WTC11 (cell line): ENCODE results near the gene ST6GALNAC5. TPM values are rescaled to one million over a fixed set of nuclear protein-coding genes. Genes with fewer than 3 reads are reported as not detected.

Experiments
- ATAC-seq: fragments of 200-7000 bp; cut with Tn5 transposase; 2 replicates; pipeline ENCODE4 v1.10.0; 2021; ENCODE audit warnings: mild to moderate bottlenecking, moderate library complexity
- CTCF ChIA-PET: fragments of 300-600 bp; sonication (Branson Sonifier 250); formaldehyde crosslinking; loops from one replicate; lab custom pipeline; 2021; ENCODE audit warnings: antibody characterized with exemption; lab: Charles Lee
- POLR2A ChIA-PET: fragments of 350-600 bp; sonication (Branson Sonifier 250); formaldehyde crosslinking; loops from one replicate; lab custom pipeline; 2021; ENCODE audit warnings: antibody characterized with exemption; lab: Charles Lee
- DNase-seq: peaks from one replicate; pipeline ENCODE4 v3.0.0; 2021; ENCODE audit warnings: low spot score
- H3K27ac Mint-ChIP-seq: 2 replicates; pipeline ENCODE4 v1.8.0; 2021; ENCODE audit warnings: mixed read lengths
- H3K27me3 Mint-ChIP-seq: 2 replicates; pipeline ENCODE4 v1.8.0; 2021; ENCODE audit warnings: low read depth, mild to moderate bottlenecking, moderate library complexity, mixed read lengths
- H3K36me3 Mint-ChIP-seq: 2 replicates; pipeline ENCODE4 v1.8.0; 2021; ENCODE audit warnings: mixed read lengths
- H3K4me1 Mint-ChIP-seq: 2 replicates; pipeline ENCODE4 v1.8.0; 2022; ENCODE audit warnings: mixed read lengths
- H3K4me3 Mint-ChIP-seq: 2 replicates; pipeline ENCODE4 v1.8.0; 2021; ENCODE audit warnings: mild to moderate bottlenecking, moderate library complexity, mixed read lengths
- H3K9me3 Mint-ChIP-seq: 2 replicates; pipeline ENCODE4 v1.8.0; 2021; ENCODE audit warnings: mixed read lengths
- E2F5 ChIP-seq: sonication (generic); formaldehyde crosslinking; IDR thresholded peaks from 2 replicates; pipeline ENCODE4 v1.8.1; 2022; ENCODE audit warnings: mild to moderate bottlenecking, moderate library complexity, missing genetic modification reagents
- FOXP1 ChIP-seq: sonication (generic); formaldehyde crosslinking; IDR thresholded peaks from 2 replicates; pipeline ENCODE4 v1.8.0; 2022; ENCODE audit warnings: missing genetic modification reagents, mild to moderate bottlenecking, moderate library complexity, borderline replicate concordance
- FOXP4 ChIP-seq: sonication (generic); formaldehyde crosslinking; IDR thresholded peaks from 2 replicates; pipeline ENCODE4 v1.8.0; 2022; ENCODE audit warnings: mild to moderate bottlenecking, missing genetic modification reagents
- HMGA2 ChIP-seq: fragments of 250-450 bp; sonication (Bioruptor Pico); IDR thresholded peaks from 2 replicates; pipeline ENCODE4 v1.4.0; 2021; ENCODE audit warnings: mild to moderate bottlenecking, moderate library complexity
- HMGXB4 ChIP-seq: sonication (generic); formaldehyde crosslinking; IDR thresholded peaks from 2 replicates; pipeline ENCODE4 v1.8.1; 2023; ENCODE audit warnings: mild to moderate bottlenecking, moderate library complexity, missing genetic modification reagents
- IRF2 ChIP-seq: sonication (generic); formaldehyde crosslinking; IDR thresholded peaks from 2 replicates; pipeline ENCODE4 v1.8.0; 2022; ENCODE audit warnings: low read depth, missing genetic modification reagents, borderline replicate concordance
- NFE2L1 ChIP-seq: sonication (generic); formaldehyde crosslinking; IDR thresholded peaks from 2 replicates; pipeline ENCODE4 v1.8.1; 2023; ENCODE audit warnings: missing genetic modification reagents
- PRDM15 ChIP-seq: sonication (generic); formaldehyde crosslinking; IDR thresholded peaks from 2 replicates; pipeline ENCODE4 v1.8.0; 2022; ENCODE audit warnings: missing genetic modification reagents
- SMAD4 ChIP-seq: sonication (generic); formaldehyde crosslinking; IDR thresholded peaks from 2 replicates; pipeline ENCODE4 v1.8.0; 2022; ENCODE audit warnings: mild to moderate bottlenecking, missing genetic modification reagents
- STAT6 ChIP-seq: sonication (generic); formaldehyde crosslinking; conservative IDR thresholded peaks from 2 replicates; pipeline ENCODE4 v1.8.1; 2023; ENCODE audit warnings: mild to moderate bottlenecking, low read depth, missing genetic modification reagents, moderate library complexity
- TCF7 ChIP-seq: sonication (generic); formaldehyde crosslinking; IDR thresholded peaks from 2 replicates; pipeline ENCODE4 v1.8.0; 2022; ENCODE audit warnings: mild to moderate bottlenecking, low read depth, missing genetic modification reagents, moderate library complexity
- ZNF121 ChIP-seq: sonication (generic); formaldehyde crosslinking; IDR thresholded peaks from 2 replicates; pipeline ENCODE4 v1.8.0; 2023; ENCODE audit warnings: missing genetic modification reagents
- ZNF232 ChIP-seq: sonication (generic); formaldehyde crosslinking; IDR thresholded peaks from 2 replicates; pipeline ENCODE4 v1.8.0; 2022; ENCODE audit warnings: mild to moderate bottlenecking, missing genetic modification reagents
- ZNF416 ChIP-seq: fragments of 250-450 bp; sonication (Bioruptor Pico); IDR thresholded peaks from 2 replicates; pipeline ENCODE4 v1.9.0; 2021; ENCODE audit warnings: mild to moderate bottlenecking, inconsistent platforms
- ZNF671 ChIP-seq: fragments of 250-450 bp; sonication (Bioruptor Pico); IDR thresholded peaks from 2 replicates; pipeline ENCODE4 v1.8.0; 2021; ENCODE audit warnings: mild to moderate bottlenecking
- total RNA-seq: library from RNA; stranded (reverse); gene quantifications from 3 replicates; pipeline ENCODE4 v1.2.3, GENCODE V29; 2021

ST6GALNAC5 gene
- total RNA-seq, 1 experiment from 2014 or later = 9.6 TPM

GRCh38 chr1:77040826-77041225, 173.5 kb downstream of the ST6GALNAC5 start (continued):
- TF ChIP-seq STAT6 (CRISPR knock-in tag) = no peak
- no peak for TF ChIP-seq ZNF121 (CRISPR knock-in tag)
- TF ChIP-seq TCF7 = no peak
- TF ChIP-seq PRDM15 (CRISPR knock-in tag) = no peak
- no peak for TF ChIP-seq HMGA2 (CRISPR knock-in tag)
- no peak for TF ChIP-seq ZNF232
- TF ChIP-seq, all 79 proteins: peak for 0

GRCh38 chr1:77044133-77044849, 177.0 kb downstream of the ST6GALNAC5 start:
- Mint-ChIP-seq H3K9me3 (no peaks in the 10 kb centered on the region), H3K36me3 (no peaks in the 10 kb centered on the region), H3K4me3 (no peak overlapping the region), H3K27me3 (no peaks in the 10 kb centered on the region), H3K27ac (no peak overlapping the region), H3K4me1 (peaks cover 3% of the 10 kb centered on the region; the same call in 1 of the 2 replicates)
- ChIA-PET CTCF (no interaction called here), POLR2A (no interaction called here)
- DNase-seq (no peak), ATAC-seq (no peak)
- TF ChIP-seq HMGXB4 = no peak
- TF ChIP-seq ZNF416 (CRISPR knock-in tag) = no peak
- TF ChIP-seq PRDM15 (CRISPR knock-in tag) = no peak
- no peak for TF ChIP-seq FOXP1 (CRISPR knock-in tag)
- no peak for TF ChIP-seq IRF2 (CRISPR knock-in tag)
- no peak for TF ChIP-seq E2F5 (CRISPR knock-in tag)
- TF ChIP-seq SMAD4 (CRISPR knock-in tag) = no peak
- no peak for TF ChIP-seq NFE2L1
- no peak for TF ChIP-seq FOXP4 (CRISPR knock-in tag)
- no peak for TF ChIP-seq ZNF671 (CRISPR knock-in tag)
